Gastrocnemius medialis (tissue), 4 donors: ENCODE data around the gene COQ5.

Experiments used
- CTCF ChIP-seq, 5 experiments: fragments of 450-650 bp in 3 of 5; fragments of 200-600 bp in 2 of 5; sonication (generic) in 2 of 5; IDR thresholded peaks in 4 of 5; conservative IDR thresholded peaks in 1 of 5; 1 replicate in 4 of 5; 2 replicates in 1 of 5; pipeline ENCODE4 v1.5.1; 2016 to 2019; ENCODE audit warnings: antibody characterized with exemption in 5 of 5, mild to moderate bottlenecking in 3 of 5, moderate library complexity in 3 of 5
- POLR2A ChIP-seq, 2 donors: fragments of 450-650 bp; IDR thresholded peaks; one replicate each; pipeline ENCODE4 v1.6.1; 2017; ENCODE audit warnings: antibody characterized with exemption in 2 of 2, mild to moderate bottlenecking in 2 of 2, moderate library complexity in 2 of 2

GRCh38 chr12:120538281-120539156 lies 9.6 kb upstream of the COQ5 start:
- TF ChIP-seq CTCF (IDR thresholded peaks at IDR 0.05 in 4 of 5, conservative IDR thresholded peaks at IDR 0.05 in 1 of 5) = no peak
- no peak for TF ChIP-seq POLR2A (IDR thresholded peaks at IDR 0.05)
